ENCODE results near the gene TRPM2.
A peak's percentile ranks its signal among the peaks of the same experiment; 100 is the strongest.

Gene TRPM2

GRCh38 chr21:44353191-44353970 is at the start of gene TRPM2:
TRPM2 (plus strand) TSS chr21:44353621; CDS start chr21:44353701, 80 bp downstream.
- peak in 1 of 2 donors; percentile 8 for DNase-seq (ENCODE audit: low read depth in 2 of 2, low spot score in 1 of 2)

GRCh38 chr21:44304011-44304616 is 49.3 kb upstream of the TRPM2 start:
- DNase-seq (ENCODE audit: low read depth in 2 of 2, low spot score in 1 of 2), result no peak

- DNase-seq (ENCODE audit: low read depth in 2 of 2, low spot score in 1 of 2), result no peak
Observed at GRCh38 chr21:44304877-44305293, 48.5 kb upstream of the TRPM2 start.

GRCh38 chr21:44305691-44306090 is 47.7 kb upstream of the TRPM2 start:
- no peak for DNase-seq (ENCODE audit: low read depth in 2 of 2, low spot score in 1 of 2)

GRCh38 chr21:44306936-44307704 is 46.3 kb upstream of the TRPM2 start:
- DNase-seq (ENCODE audit: low read depth in 2 of 2, low spot score in 1 of 2), result no peak

GRCh38 chr21:44310628-44311507 is 42.6 kb upstream of the TRPM2 start:
- DNase-seq (ENCODE audit: low read depth in 2 of 2, low spot score in 1 of 2), result no peak

- no peak for DNase-seq (ENCODE audit: low read depth in 2 of 2, low spot score in 1 of 2)
Observed at GRCh38 chr21:44312089-44312488, 41.3 kb upstream of the TRPM2 start.

GRCh38 chr21:44312716-44313115 is 40.7 kb upstream of the TRPM2 start:
- no peak for DNase-seq (ENCODE audit: low read depth in 2 of 2, low spot score in 1 of 2)

- no peak for DNase-seq (ENCODE audit: low read depth in 2 of 2, low spot score in 1 of 2)
Observed at GRCh38 chr21:44313451-44313850, 40.0 kb upstream of the TRPM2 start.

GRCh38 chr21:44314128-44314527 is 39.3 kb upstream of the TRPM2 start:
- no peak for DNase-seq (ENCODE audit: low read depth in 2 of 2, low spot score in 1 of 2)

GRCh38 chr21:44314561-44314960 is 38.9 kb upstream of the TRPM2 start:
- DNase-seq (ENCODE audit: low read depth in 2 of 2, low spot score in 1 of 2), result no peak

- no peak for DNase-seq (ENCODE audit: low read depth in 2 of 2, low spot score in 1 of 2)
Observed at GRCh38 chr21:44315691-44316203, 37.7 kb upstream of the TRPM2 start.

- no peak for DNase-seq (ENCODE audit: low read depth in 2 of 2, low spot score in 1 of 2)
Observed at GRCh38 chr21:44316277-44316900, 37.0 kb upstream of the TRPM2 start.

- no peak for DNase-seq (ENCODE audit: low read depth in 2 of 2, low spot score in 1 of 2)
Observed at GRCh38 chr21:44317241-44317782, 36.1 kb upstream of the TRPM2 start.

- no peak for DNase-seq (ENCODE audit: low read depth in 2 of 2, low spot score in 1 of 2)
Observed at GRCh38 chr21:44317871-44318270, 35.5 kb upstream of the TRPM2 start.

- DNase-seq (ENCODE audit: low read depth in 2 of 2, low spot score in 1 of 2), result no peak
Observed at GRCh38 chr21:44318489-44319285, 34.7 kb upstream of the TRPM2 start.

GRCh38 chr21:44319407-44320065 is 33.9 kb upstream of the TRPM2 start:
- no peak for DNase-seq (ENCODE audit: low read depth in 2 of 2, low spot score in 1 of 2)

- DNase-seq (ENCODE audit: low read depth in 2 of 2, low spot score in 1 of 2), result no peak
Observed at GRCh38 chr21:44320847-44321246, 32.6 kb upstream of the TRPM2 start.

Measured in stimulated activated CD8-positive, alpha-beta memory T cell treated with anti-CD3 and anti-CD28 coated beads, Interleukin-4, amount 100 ng/mL, for 4 hours (primary cell).